ENCODE data around the gene SLC39A3.

The SLC39A3 gene

DNA sequence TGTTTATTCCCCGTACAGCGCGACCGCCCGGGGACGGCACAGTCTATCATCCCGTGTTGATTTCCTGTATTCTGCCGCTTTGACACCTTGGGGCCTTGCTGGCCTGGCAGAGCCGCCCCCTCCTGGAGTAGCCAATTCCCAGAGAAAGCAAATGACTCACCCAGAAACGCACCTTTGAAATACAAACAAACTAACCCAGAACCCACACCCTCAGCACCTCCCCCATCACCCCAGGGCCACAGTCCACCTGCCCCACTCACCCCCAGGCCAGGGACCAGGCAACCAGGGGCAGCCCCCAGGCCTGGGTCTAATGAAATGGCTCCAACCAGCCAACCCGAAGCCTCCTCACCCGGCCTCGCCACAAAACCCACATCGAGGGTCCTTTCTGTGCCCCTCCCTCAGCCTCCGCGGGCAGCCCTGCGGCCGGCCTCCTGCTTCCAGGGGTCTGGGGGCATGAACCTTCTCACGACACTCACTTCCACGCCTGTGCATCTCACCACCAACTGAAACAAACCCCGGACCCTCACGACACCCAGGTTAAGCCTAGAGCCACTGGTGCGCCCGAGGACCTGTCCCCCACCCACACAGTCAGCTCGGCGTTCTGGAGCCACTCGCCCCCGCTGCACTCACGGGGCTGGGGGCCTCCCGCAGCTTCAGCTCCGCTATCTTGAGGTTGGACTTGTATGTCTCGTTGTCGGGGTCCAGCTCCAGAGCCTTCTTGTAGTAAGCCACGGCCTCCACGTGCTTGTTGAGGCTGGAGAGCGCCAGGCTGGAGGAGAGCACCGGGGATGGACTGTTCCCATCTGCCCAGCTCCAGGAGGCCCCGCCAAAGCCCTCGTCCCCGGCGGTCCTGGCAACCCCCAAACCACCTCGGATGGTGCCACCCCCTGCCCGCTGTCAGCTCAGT, 22.3 kb upstream of the SLC39A3 start:
- H3K9me3 Mint-ChIP-seq = no peaks in the 10 kb centered on the region
- CTCF ChIA-PET = no interaction called here
- H3K27me3 Mint-ChIP-seq = no peaks in the 10 kb centered on the region
- no peak overlapping the region for H3K4me3 Mint-ChIP-seq
- DNase-seq = no peak
- no peak overlapping the region for H3K27ac Mint-ChIP-seq
- peaks cover 20% of the 10 kb centered on the region for H3K36me3 Mint-ChIP-seq
- no peaks in the 10 kb centered on the region for H3K4me1 Mint-ChIP-seq

DNA sequence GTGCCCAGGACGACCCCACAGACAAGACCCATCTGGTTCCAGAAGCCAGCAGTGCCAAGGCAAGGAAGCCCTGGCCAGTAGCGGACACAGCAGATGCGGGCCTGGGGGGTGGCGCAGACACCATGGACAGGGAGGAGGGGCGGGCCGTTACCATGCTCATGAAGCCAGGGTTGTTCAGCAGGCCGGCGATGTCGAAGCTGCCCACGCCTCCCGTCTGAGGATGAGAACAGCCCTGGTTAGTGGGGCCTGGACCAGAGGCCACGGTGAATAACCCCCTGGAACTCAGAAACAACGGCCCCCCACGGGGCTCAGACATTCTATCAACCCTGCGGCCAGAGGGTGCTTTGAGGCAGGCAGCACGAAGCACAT, 21.5 kb upstream of the SLC39A3 start:
- no peak overlapping the region for H3K27ac Mint-ChIP-seq
- H3K36me3 Mint-ChIP-seq = peaks cover 22% of the 10 kb centered on the region
- no peaks in the 10 kb centered on the region for H3K9me3 Mint-ChIP-seq
- no peaks in the 10 kb centered on the region for H3K4me1 Mint-ChIP-seq
- no peak for DNase-seq
- no peak overlapping the region for H3K4me3 Mint-ChIP-seq
- CTCF ChIA-PET = no interaction called here
- H3K27me3 Mint-ChIP-seq = no peaks in the 10 kb centered on the region

GRCh38 chr19:2759965-2760364, 20.1 kb upstream of the SLC39A3 start:
- no peak overlapping the region for H3K4me3 Mint-ChIP-seq
- CTCF ChIA-PET = interaction anchor here (0.6 to 0.7 kb wide), 2 partner anchors 10 to 11 kb away, joined by 3 read pairs; no protein-coding TSS in a partner anchor
- H3K27me3 Mint-ChIP-seq = no peaks in the 10 kb centered on the region
- no peak for DNase-seq
- H3K4me1 Mint-ChIP-seq = no peaks in the 10 kb centered on the region
- peaks cover 23% of the 10 kb centered on the region for H3K36me3 Mint-ChIP-seq
- no peaks in the 10 kb centered on the region for H3K9me3 Mint-ChIP-seq
- peak overlapping the region; percentile 28 for H3K27ac Mint-ChIP-seq

GRCh38 chr19:2759362-2759761, 19.5 kb upstream of the SLC39A3 start:
- Mint-ChIP-seq H3K4me1 (no peaks in the 10 kb centered on the region), H3K27me3 (no peaks in the 10 kb centered on the region), H3K27ac (no peak overlapping the region), H3K36me3 (peaks cover 21% of the 10 kb centered on the region), H3K9me3 (no peaks in the 10 kb centered on the region), H3K4me3 (no peak overlapping the region)
- DNase-seq = no peak
- CTCF ChIA-PET = interaction anchor here (0.6 kb wide), 1 partner anchor 10 kb away, joined by 3 read pairs; no protein-coding TSS in a partner anchor

DNA sequence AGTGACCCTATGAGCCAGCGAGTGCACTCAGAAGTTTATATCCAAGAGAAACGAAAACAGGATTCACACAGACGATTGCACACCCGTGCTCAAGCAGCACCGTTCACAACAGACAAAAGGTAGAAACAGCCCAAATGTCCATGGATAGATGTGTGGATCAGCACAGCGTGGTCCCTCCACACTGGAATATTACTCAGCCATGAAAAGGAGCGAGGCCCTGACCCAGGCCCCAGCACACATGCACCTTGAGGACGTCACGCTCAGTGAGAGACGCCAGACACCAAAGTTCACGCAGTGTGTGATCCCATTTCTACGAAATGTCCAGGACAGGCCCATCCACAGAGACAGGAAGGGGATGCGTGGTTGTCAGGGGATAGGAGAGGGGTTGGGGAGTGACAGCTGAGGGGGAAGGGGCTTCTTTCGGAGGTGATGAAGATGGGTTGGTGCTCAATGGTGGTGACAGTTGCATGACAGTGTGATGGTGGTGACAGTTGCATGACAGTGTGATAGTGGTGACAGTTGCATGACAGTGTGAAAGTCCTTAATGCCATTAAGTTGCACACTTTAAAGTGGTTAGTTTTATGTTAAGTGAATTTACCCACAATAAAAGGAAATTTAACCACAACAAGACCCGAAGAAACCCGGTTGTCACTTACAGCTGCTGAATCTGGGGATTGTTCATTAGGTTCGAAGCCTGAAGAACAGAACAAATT, 18.9 kb upstream of the SLC39A3 start:
- Mint-ChIP-seq H3K9me3 (no peaks in the 10 kb centered on the region), H3K4me1 (no peaks in the 10 kb centered on the region), H3K27ac (peak overlapping the region; percentile 11), H3K36me3 (peaks cover 21% of the 10 kb centered on the region), H3K4me3 (no peak overlapping the region), H3K27me3 (no peaks in the 10 kb centered on the region)
- CTCF ChIA-PET = no interaction called here
- DNase-seq = no peak

- Mint-ChIP-seq H3K36me3 (peaks cover 17% of the 10 kb centered on the region), H3K27ac (no peak overlapping the region), H3K9me3 (no peaks in the 10 kb centered on the region), H3K27me3 (no peaks in the 10 kb centered on the region), H3K4me1 (no peaks in the 10 kb centered on the region), H3K4me3 (no peak overlapping the region)
- CTCF ChIA-PET = no interaction called here
- DNase-seq = no peak
Observed at GRCh38 chr19:2756921-2757881, 17.4 kb upstream of the SLC39A3 start.

DNA sequence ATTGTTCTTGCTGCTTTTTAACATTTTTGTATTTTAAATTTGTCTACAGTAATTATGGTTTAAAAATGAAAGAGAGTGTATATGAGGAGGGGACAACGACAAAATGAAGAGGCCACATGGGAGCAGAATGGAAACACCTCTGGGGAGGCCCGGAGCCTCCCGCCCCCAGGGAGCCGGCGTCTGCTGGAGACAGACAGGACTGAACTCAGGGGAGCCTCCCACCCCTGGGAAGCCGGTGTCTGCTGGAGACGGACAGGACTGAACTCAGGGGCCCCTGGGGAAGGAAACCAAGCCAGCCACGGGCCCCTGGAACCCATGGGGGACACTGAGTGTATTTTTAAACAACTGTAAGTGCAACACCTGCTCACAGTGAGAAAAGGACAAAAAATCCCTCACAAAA, 16.7 kb upstream of the SLC39A3 start:
- CTCF ChIA-PET = no interaction called here
- Mint-ChIP-seq H3K36me3 (peaks cover 16% of the 10 kb centered on the region), H3K27ac (no peak overlapping the region), H3K4me1 (no peaks in the 10 kb centered on the region), H3K27me3 (no peaks in the 10 kb centered on the region), H3K9me3 (no peaks in the 10 kb centered on the region), H3K4me3 (no peak overlapping the region)
- DNase-seq = no peak

DNA sequence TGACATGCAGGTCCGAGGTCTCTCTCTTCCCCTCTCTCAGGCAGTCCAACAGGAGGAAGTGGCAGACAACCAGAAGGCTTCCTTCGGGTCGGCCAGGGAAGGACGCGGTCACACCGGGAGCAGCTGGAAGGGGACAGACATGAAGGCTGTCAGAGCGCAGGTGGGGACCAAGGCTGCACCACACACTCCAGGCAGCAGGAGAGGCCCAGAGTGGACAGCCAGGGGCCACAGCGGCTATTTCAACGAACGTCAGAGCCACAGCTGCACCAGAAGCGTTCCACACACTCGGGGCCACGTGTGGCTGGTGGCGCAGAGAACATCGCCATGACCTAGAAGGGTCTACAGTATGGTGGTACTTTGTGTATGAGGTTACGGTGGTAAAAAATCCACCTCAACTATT, 16.0 kb upstream of the SLC39A3 start:
- Mint-ChIP-seq H3K36me3 (peaks cover 16% of the 10 kb centered on the region), H3K27ac (no peak overlapping the region), H3K9me3 (no peaks in the 10 kb centered on the region), H3K27me3 (no peaks in the 10 kb centered on the region), H3K4me1 (no peaks in the 10 kb centered on the region), H3K4me3 (no peak overlapping the region)
- DNase-seq = no peak
- CTCF ChIA-PET = no interaction called here

- no peak overlapping the region for H3K27ac Mint-ChIP-seq
- H3K4me1 Mint-ChIP-seq = no peaks in the 10 kb centered on the region
- H3K36me3 Mint-ChIP-seq = peaks cover 16% of the 10 kb centered on the region
- no peaks in the 10 kb centered on the region for H3K9me3 Mint-ChIP-seq
- DNase-seq = no peak
- no peak overlapping the region for H3K4me3 Mint-ChIP-seq
- no peaks in the 10 kb centered on the region for H3K27me3 Mint-ChIP-seq
- CTCF ChIA-PET = no interaction called here
Observed at GRCh38 chr19:2755448-2755705, 15.6 kb upstream of the SLC39A3 start.

GRCh38 chr19:2754659-2755447, 15.0 kb upstream of the SLC39A3 start:
- Mint-ChIP-seq H3K27me3 (no peaks in the 10 kb centered on the region), H3K27ac (no peak overlapping the region), H3K9me3 (no peaks in the 10 kb centered on the region), H3K36me3 (peaks cover 14% of the 10 kb centered on the region), H3K4me3 (no peak overlapping the region), H3K4me1 (no peaks in the 10 kb centered on the region)
- no peak for DNase-seq
- CTCF ChIA-PET = no interaction called here

DNA sequence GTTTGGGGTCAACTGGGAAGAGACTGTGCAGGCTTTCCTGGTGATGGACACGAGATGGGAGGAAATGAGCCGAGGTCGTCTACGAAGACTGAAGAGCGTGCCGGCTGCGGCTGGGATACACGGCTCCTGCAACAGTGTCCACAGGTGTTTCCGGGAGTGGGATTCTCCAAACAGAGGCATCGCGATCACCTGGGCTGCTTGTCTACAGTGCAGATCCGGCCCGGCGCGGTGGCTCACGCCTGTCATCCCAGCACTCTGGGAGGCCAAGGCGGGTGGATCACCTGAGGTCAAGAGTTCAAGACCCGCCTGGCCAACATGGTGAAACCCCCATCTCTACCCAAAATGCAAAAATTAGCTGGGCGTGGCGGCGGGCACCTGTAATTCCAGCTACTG, 11.6 kb upstream of the SLC39A3 start:
- peaks cover 4% of the 10 kb centered on the region for H3K36me3 Mint-ChIP-seq
- H3K27me3 Mint-ChIP-seq = peaks cover 5% of the 10 kb centered on the region
- H3K4me1 Mint-ChIP-seq = no peaks in the 10 kb centered on the region
- no peaks in the 10 kb centered on the region for H3K9me3 Mint-ChIP-seq
- no peak overlapping the region for H3K27ac Mint-ChIP-seq
- CTCF ChIA-PET = interaction anchor here (0.7 kb wide), 1 partner anchor 103 kb away, joined by 3 read pairs; no protein-coding TSS in a partner anchor
- H3K4me3 Mint-ChIP-seq = no peak overlapping the region
- DNase-seq = no peak

GRCh38 chr19:2750808-2751437, 11.1 kb upstream of the SLC39A3 start:
- CTCF ChIA-PET = interaction anchor here (0.7 to 3.5 kb wide), 4 partner anchors 9 to 103 kb away, joined by 3 to 49 read pairs (median 8); no protein-coding TSS in a partner anchor
- Mint-ChIP-seq H3K4me3 (no peak overlapping the region), H3K27me3 (peaks cover 5% of the 10 kb centered on the region), H3K36me3 (peaks cover 3% of the 10 kb centered on the region), H3K4me1 (no peaks in the 10 kb centered on the region), H3K9me3 (no peaks in the 10 kb centered on the region), H3K27ac (no peak overlapping the region)
- no peak for DNase-seq

GRCh38 chr19:2747349-2747748, 7.5 kb upstream of the SLC39A3 start:
- Mint-ChIP-seq H3K4me1 (no peaks in the 10 kb centered on the region), H3K27me3 (peaks cover 20% of the 10 kb centered on the region), H3K4me3 (no peak overlapping the region), H3K36me3 (no peaks in the 10 kb centered on the region), H3K9me3 (no peaks in the 10 kb centered on the region), H3K27ac (no peak overlapping the region)
- DNase-seq = no peak
- CTCF ChIA-PET = interaction anchor here (3.5 kb wide), 1 partner anchor 100 kb away, joined by 49 read pairs; no protein-coding TSS in a partner anchor
